Progenitor cell of endocrine pancreas (in vitro differentiated cells): ENCODE results near the gene CYP26B1. TPM values are rescaled to one million over a fixed set of nuclear protein-coding genes. Genes with fewer than 3 reads are reported as not detected.

Source experiments
- DNase-seq: peaks from one replicate; pipeline ENCODE4 v3.0.0; 2021; ENCODE audit warnings: low spot score; ENCODE audit not compliant: unreplicated experiment
- H3K27ac Mint-ChIP-seq: 2 replicates; pipeline ENCODE4 v1.8.0; 2021; ENCODE audit warnings: mild to moderate bottlenecking, moderate library complexity, mixed read lengths
- H3K27me3 Mint-ChIP-seq: 2 replicates; pipeline ENCODE4 v1.8.0; 2021; ENCODE audit warnings: mixed read lengths
- H3K36me3 Mint-ChIP-seq: 2 replicates; pipeline ENCODE4 v1.8.0; 2022; ENCODE audit warnings: mixed read lengths; ENCODE audit not compliant: insufficient read depth
- H3K4me1 Mint-ChIP-seq: 2 replicates; pipeline ENCODE4 v1.8.0; 2021; ENCODE audit warnings: low read depth, mixed read lengths
- H3K4me3 Mint-ChIP-seq: 2 replicates; pipeline ENCODE4 v1.8.0; 2021; ENCODE audit warnings: low read depth, mild to moderate bottlenecking, moderate library complexity, mixed read lengths
- H3K9me3 Mint-ChIP-seq: 2 replicates; pipeline ENCODE4 v1.8.0; 2021; ENCODE audit warnings: low read depth, mixed read lengths
- CTCF ChIP-seq: fragments of 200-600 bp; sonication (generic); IDR thresholded peaks from one replicate; pipeline ENCODE4 v1.5.0; 2021; ENCODE audit warnings: antibody characterized with exemption, mild to moderate bottlenecking; ENCODE audit not compliant: unreplicated experiment
- total RNA-seq: library from RNA; stranded (reverse); gene quantifications from 2 replicates; pipeline ENCODE4 v1.2.1, GENCODE V29; 2021

Gene CYP26B1
- total RNA-seq, 1 donor from 2014 or later: 31.5 TPM

DNA sequence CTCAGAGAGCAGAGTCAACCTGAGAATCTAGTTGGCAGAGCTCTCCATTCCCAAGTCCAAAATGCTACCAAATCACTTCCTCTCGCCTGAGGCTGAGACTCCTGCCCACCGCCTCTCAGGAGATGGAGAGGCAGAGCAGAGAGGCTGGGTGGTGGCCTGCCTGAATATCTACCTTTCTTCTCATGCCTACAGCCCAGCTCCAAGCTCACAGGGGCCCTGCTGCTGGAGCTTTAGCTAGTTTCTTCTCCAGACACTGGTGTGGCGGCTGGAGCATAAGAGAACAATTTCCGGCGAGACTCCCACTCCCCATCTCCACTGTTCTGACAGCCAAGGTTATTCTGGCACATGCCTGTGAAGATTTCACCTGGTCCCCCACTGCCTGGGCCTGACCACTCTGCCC is 8.1 kb upstream of the CYP26B1 start:
- H3K27me3 Mint-ChIP-seq: peaks cover 13% of the 10 kb centered on the region
- no peaks in the 10 kb centered on the region for H3K9me3 Mint-ChIP-seq
- no peak for DNase-seq
- no peaks in the 10 kb centered on the region for H3K36me3 Mint-ChIP-seq
- no peak overlapping the region for H3K27ac Mint-ChIP-seq
- H3K4me3 Mint-ChIP-seq: no peak overlapping the region
- H3K4me1 Mint-ChIP-seq: peaks cover 13% of the 10 kb centered on the region
- no peak for TF ChIP-seq CTCF

DNA sequence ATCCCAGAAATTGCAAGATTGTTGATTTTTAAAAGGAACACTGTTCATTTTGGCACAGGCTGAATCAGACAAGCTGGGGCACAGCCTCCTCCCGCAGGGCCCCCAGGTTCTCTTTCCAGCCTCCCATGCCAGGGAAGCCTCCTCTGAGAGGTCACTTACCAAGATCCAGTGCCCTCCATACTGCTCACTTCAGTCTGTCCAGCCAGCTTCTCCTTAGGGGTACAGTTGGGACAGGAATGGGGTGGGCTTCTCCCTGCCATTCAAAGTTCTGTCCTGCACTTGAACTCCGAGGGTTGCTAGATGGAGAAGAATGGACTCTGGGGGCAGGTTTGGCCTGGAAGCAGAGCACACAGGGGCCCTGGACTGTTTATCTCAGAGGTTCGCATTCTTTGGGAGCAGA is 7.5 kb upstream of the CYP26B1 start:
- no peak for DNase-seq
- no peak overlapping the region for H3K4me3 Mint-ChIP-seq
- H3K4me1 Mint-ChIP-seq: peaks cover 14% of the 10 kb centered on the region
- H3K27ac Mint-ChIP-seq: no peak overlapping the region
- H3K36me3 Mint-ChIP-seq: no peaks in the 10 kb centered on the region
- TF ChIP-seq CTCF: no peak
- peaks cover 15% of the 10 kb centered on the region for H3K27me3 Mint-ChIP-seq
- H3K9me3 Mint-ChIP-seq: no peaks in the 10 kb centered on the region

- Mint-ChIP-seq H3K4me1 (peaks cover 19% of the 10 kb centered on the region), H3K27ac (peak overlapping the region; percentile 60), H3K27me3 (peaks cover 22% of the 10 kb centered on the region), H3K36me3 (no peaks in the 10 kb centered on the region), H3K4me3 (no peak overlapping the region), H3K9me3 (no peaks in the 10 kb centered on the region)
- no peak for TF ChIP-seq CTCF
- DNase-seq: no peak
Measured at GRCh38 chr2:72154386-72154975, 6.8 kb upstream of the CYP26B1 start.

- Mint-ChIP-seq H3K36me3 (no peaks in the 10 kb centered on the region), H3K27me3 (peaks cover 27% of the 10 kb centered on the region), H3K27ac (no peak overlapping the region), H3K4me3 (no peak overlapping the region), H3K4me1 (peaks cover 24% of the 10 kb centered on the region), H3K9me3 (no peaks in the 10 kb centered on the region)
- no peak for DNase-seq
- TF ChIP-seq CTCF: no peak
Measured at GRCh38 chr2:72153924-72154323, 6.3 kb upstream of the CYP26B1 start.

DNA sequence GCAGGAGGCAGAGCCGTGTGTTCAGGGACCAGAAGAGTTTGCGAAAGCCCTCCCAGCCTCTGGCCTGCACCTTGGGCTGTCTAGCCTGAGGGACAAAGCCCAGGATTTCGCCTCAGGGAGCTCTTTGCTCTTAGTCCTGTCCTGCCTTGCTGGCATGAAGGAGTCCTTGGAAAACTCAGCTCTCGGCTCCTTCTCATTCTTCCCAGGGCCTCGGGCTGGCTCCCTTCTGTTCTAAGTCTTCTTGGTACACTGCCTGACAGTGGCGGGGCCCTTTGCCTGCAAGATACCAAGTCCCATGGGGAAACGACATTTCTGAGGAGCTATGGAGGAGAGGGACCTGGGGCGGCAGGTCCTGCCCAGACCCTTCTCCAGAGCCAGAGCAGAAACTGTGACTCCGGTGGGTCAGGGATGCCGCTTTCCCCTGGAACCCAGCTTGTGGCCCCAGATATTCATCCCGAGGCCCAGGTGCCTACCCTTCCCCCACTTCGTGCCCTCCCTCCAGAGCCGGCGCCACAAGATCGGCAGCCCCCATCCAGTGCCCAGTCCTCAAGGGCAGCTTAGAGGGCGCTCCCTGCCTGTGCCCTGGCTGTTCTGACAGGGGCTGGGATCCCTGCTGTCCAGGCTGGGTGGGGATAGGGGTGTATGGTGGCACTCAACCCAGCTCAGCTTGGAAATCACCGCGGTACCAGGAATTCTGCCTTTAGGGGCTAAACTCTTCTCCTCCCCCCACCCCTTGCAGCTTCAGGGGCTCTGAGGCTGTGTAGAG is 5.5 kb upstream of the CYP26B1 start:
- no peak overlapping the region for H3K4me3 Mint-ChIP-seq
- peaks cover 26% of the 10 kb centered on the region for H3K4me1 Mint-ChIP-seq
- H3K9me3 Mint-ChIP-seq: no peaks in the 10 kb centered on the region
- H3K36me3 Mint-ChIP-seq: no peaks in the 10 kb centered on the region
- no peak overlapping the region for H3K27ac Mint-ChIP-seq
- H3K27me3 Mint-ChIP-seq: peaks cover 30% of the 10 kb centered on the region
- no peak for TF ChIP-seq CTCF
- DNase-seq: no peak
